Left ventricle myocardium inferior (tissue), 1 donor: ENCODE measurements around the gene TBX2. TPM values are rescaled to one million over a fixed set of nuclear protein-coding genes. Genes with fewer than 3 reads are reported as not detected.
"Not testable (repeated sequence)": the region's sequence is repeated elsewhere in the genome, so short reads cannot be mapped to it uniquely, and the experiment has no call there.

ENCODE experiments used
- DNase-seq: peaks from one replicate; pipeline ENCODE4 v3.0.0-alpha.2; 2020
- H3K27ac ChIP-seq: fragments of 200-600 bp; replicated peaks from 2 replicates; pipeline ENCODE4 v1.8.0; 2021
- H3K27me3 ChIP-seq: fragments of 200-600 bp; 2 replicates; pipeline ENCODE4 v1.8.0; 2021; ENCODE audit warnings: low read depth
- H3K36me3 ChIP-seq: fragments of 200-600 bp; 2 replicates; pipeline ENCODE4 v1.8.0; 2021
- H3K4me1 ChIP-seq: fragments of 200-600 bp; 2 replicates; pipeline ENCODE4 v1.8.0; 2021
- H3K4me3 ChIP-seq: fragments of 200-600 bp; 2 replicates; pipeline ENCODE4 v1.8.0; 2021; ENCODE audit warnings: mild to moderate bottlenecking, moderate library complexity
- H3K9me3 ChIP-seq: fragments of 200-600 bp; replicated peaks from 2 replicates; pipeline ENCODE4 v1.8.0; 2021
- CTCF ChIP-seq: fragments of 200-600 bp; IDR thresholded peaks from 2 replicates; pipeline ENCODE4 v1.8.0; 2021; ENCODE audit warnings: antibody characterized with exemption, mild to moderate bottlenecking, borderline replicate concordance
- intact Hi-C: fragments of 100-400 bp; cut with micrococcal nuclease; formaldehyde crosslinking; loops from one replicate; pipeline ENCODE4 v1.11.0; 2022
- total RNA-seq: library from RNA; stranded (reverse); fragmentation: NEBNext Ultra II Directional; extraction: Animal tissue kit (Norgen Biotek cat#: 25700); gene quantifications from one replicate; pipeline ENCODE4 v1.2.1, GENCODE V29; 2021
- donor health status: DM: no; HTN: yes; CAD: no; lungs with severe emphysema.

TBX2 gene
- total RNA-seq, 1 donor from 2014 or later, result 8.2 TPM

- TF ChIP-seq CTCF, result no peak
- Histone ChIP-seq H3K4me3 (no peak overlapping the region), H3K4me1 (no peaks in the 10 kb centered on the region), H3K36me3 (no peaks in the 10 kb centered on the region), H3K27ac (no peak overlapping the region), H3K9me3 (peaks cover 26% of the 10 kb centered on the region), H3K27me3 (peaks cover 71% of the 10 kb centered on the region)
- intact Hi-C loops, result no loop called here
- DNase-seq, result no peak
These were observed 41.1 kb downstream of the TBX2 start for GRCh38 chr17:61440697-61441096.

- H3K27ac ChIP-seq, H3K4me1 ChIP-seq, H3K36me3 ChIP-seq, DNase-seq, H3K4me3 ChIP-seq, intact Hi-C loops: not testable (repeated sequence)
- peaks cover 79% of the 10 kb centered on the region for H3K27me3 ChIP-seq
- peaks cover 18% of the 10 kb centered on the region for H3K9me3 ChIP-seq
These were observed 41.9 kb downstream of the TBX2 start for GRCh38 chr17:61441507-61441906.

- intact Hi-C loops, result no loop called here
- H3K27me3 ChIP-seq, result peaks cover 87% of the 10 kb centered on the region
- H3K27ac ChIP-seq, result no peak overlapping the region
- no peak overlapping the region for H3K4me3 ChIP-seq
- TF ChIP-seq CTCF, result no peak
- no peak for DNase-seq
- H3K36me3 ChIP-seq, result no peaks in the 10 kb centered on the region
- H3K4me1 ChIP-seq, result no peaks in the 10 kb centered on the region
- peaks cover 10% of the 10 kb centered on the region for H3K9me3 ChIP-seq
These were observed 42.6 kb downstream of the TBX2 start for GRCh38 chr17:61442136-61442775.

- Histone ChIP-seq H3K4me1 (no peaks in the 10 kb centered on the region), H3K36me3 (no peaks in the 10 kb centered on the region), H3K4me3 (no peak overlapping the region), H3K27me3 (peaks cover 93% of the 10 kb centered on the region), H3K27ac (no peak overlapping the region), H3K9me3 (peaks cover 3% of the 10 kb centered on the region)
- intact Hi-C loops, result no loop called here
- DNase-seq, result no peak
- TF ChIP-seq CTCF, result no peak
These were observed 43.3 kb downstream of the TBX2 start for GRCh38 chr17:61442878-61443474.

- no peaks in the 10 kb centered on the region for H3K9me3 ChIP-seq
These were observed 43.8 kb downstream of the TBX2 start for GRCh38 chr17:61443475-61443882.

More at GRCh38 chr17:61443475-61443882, 43.8 kb downstream of the TBX2 start:
- DNase-seq, result no peak
- H3K27me3 ChIP-seq, result peaks cover 93% of the 10 kb centered on the region
- intact Hi-C loops, result no loop called here
- H3K4me3 ChIP-seq, result no peak overlapping the region
- no peaks in the 10 kb centered on the region for H3K4me1 ChIP-seq
- no peak for TF ChIP-seq CTCF
- H3K36me3 ChIP-seq, result no peaks in the 10 kb centered on the region
- H3K27ac ChIP-seq, result no peak overlapping the region
